CD4-positive, alpha-beta T cell treated with Interleukin-17A for 1 hour (primary cell): Measurements from ENCODE around the gene CSTF2.
A peak's percentile ranks its signal among the peaks of the same experiment; 100 is the strongest.
"Not testable (repeated sequence)": the region's sequence is repeated elsewhere in the genome, so short reads cannot be mapped to it uniquely, and the experiment has no call there.

Source experiments
- DNase-seq: peaks from one replicate; pipeline ENCODE4 v3.0.0-alpha.2; 2020

The CSTF2 gene

GRCh38 chrX:100819837-100820666, at the start of gene CSTF2:
CSTF2 (plus strand) TSS chrX:100820391; CDS start chrX:100820417, 26 bp downstream.
- DNase-seq: peak; percentile 82

GRCh38 chrX:100796371-100796770, 23.8 kb upstream of the CSTF2 start:
- not testable (repeated sequence) for DNase-seq

GRCh38 chrX:100797359-100797758, 22.8 kb upstream of the CSTF2 start:
- DNase-seq: no peak

- no peak for DNase-seq
Measured at GRCh38 chrX:100798484-100799214, 21.5 kb upstream of the CSTF2 start.

GRCh38 chrX:100802843-100803242, 17.3 kb upstream of the CSTF2 start:
- DNase-seq: no peak

- no peak for DNase-seq
Measured at GRCh38 chrX:100804780-100805179, 15.4 kb upstream of the CSTF2 start.

- DNase-seq: not testable (repeated sequence)
Measured at GRCh38 chrX:100808265-100808664, 11.9 kb upstream of the CSTF2 start.

- no peak for DNase-seq
Measured at GRCh38 chrX:100812216-100813158, 7.7 kb upstream of the CSTF2 start.

- DNase-seq: no peak
Measured at GRCh38 chrX:100817340-100817739, 2.9 kb upstream of the CSTF2 start.

- DNase-seq: no peak
Measured at GRCh38 chrX:100819534-100819836, 706 bp upstream of the CSTF2 start.

GRCh38 chrX:100829730-100830129, 9.5 kb downstream of the CSTF2 start:
- DNase-seq: peak; percentile 60

GRCh38 chrX:100830143-100830542, 10.0 kb downstream of the CSTF2 start:
- no peak for DNase-seq

GRCh38 chrX:100830547-100830946, 10.4 kb downstream of the CSTF2 start:
- DNase-seq: peak; percentile 14

GRCh38 chrX:100831219-100831946, 11.2 kb downstream of the CSTF2 start:
- DNase-seq: no peak

GRCh38 chrX:100850317-100850716, 30.1 kb downstream of the CSTF2 start:
- DNase-seq: no peak

- no peak for DNase-seq
Measured at GRCh38 chrX:100852810-100853209, 32.6 kb downstream of the CSTF2 start.

GRCh38 chrX:100863326-100863864, 43.2 kb downstream of the CSTF2 start:
- DNase-seq: no peak

GRCh38 chrX:100864657-100865391, 44.6 kb downstream of the CSTF2 start:
- DNase-seq: no peak

GRCh38 chrX:100868273-100868672, 48.1 kb downstream of the CSTF2 start:
- DNase-seq: no peak

GRCh38 chrX:100870527-100870926, 50.3 kb downstream of the CSTF2 start:
- DNase-seq: no peak
